Measurements from ENCODE around the gene SLC22A14.
"Not testable (repeated sequence)": the region's sequence is repeated elsewhere in the genome, so short reads cannot be mapped to it uniquely, and the experiment has no call there.

SLC22A14 gene

GRCh38 chr3:38271553-38271952 lies 10.5 kb upstream of the SLC22A14 start:
- DNase-seq (ENCODE audit: low spot score), result no peak

GRCh38 chr3:38274864-38275649 lies 7.0 kb upstream of the SLC22A14 start:
- DNase-seq (ENCODE audit: low spot score), result no peak

- no peak for DNase-seq (ENCODE audit: low spot score)
These were observed 6.4 kb upstream of the SLC22A14 start for GRCh38 chr3:38275658-38276057.

GRCh38 chr3:38276081-38276916 lies 5.8 kb upstream of the SLC22A14 start:
- no peak for DNase-seq (ENCODE audit: low spot score)

- DNase-seq (ENCODE audit: low spot score), result no peak
These were observed 5.0 kb upstream of the SLC22A14 start for GRCh38 chr3:38276917-38277630.

- DNase-seq (ENCODE audit: low spot score), result no peak
These were observed 3.3 kb upstream of the SLC22A14 start for GRCh38 chr3:38278841-38279240.

GRCh38 chr3:38283810-38284755 lies 2.0 kb downstream of the SLC22A14 start:
- DNase-seq (ENCODE audit: low spot score), result no peak

- no peak for DNase-seq (ENCODE audit: low spot score)
These were observed 2.7 kb downstream of the SLC22A14 start for GRCh38 chr3:38284756-38285150.

GRCh38 chr3:38289286-38290217 lies 7.5 kb downstream of the SLC22A14 start:
- DNase-seq (ENCODE audit: low spot score), result not testable (repeated sequence)

GRCh38 chr3:38297053-38297452 lies 15.0 kb downstream of the SLC22A14 start:
- not testable (repeated sequence) for DNase-seq (ENCODE audit: low spot score)

- no peak for DNase-seq (ENCODE audit: low spot score)
These were observed 15.4 kb downstream of the SLC22A14 start for GRCh38 chr3:38297537-38297936.

GRCh38 chr3:38297947-38298711 lies 16.0 kb downstream of the SLC22A14 start:
- DNase-seq (ENCODE audit: low spot score), result no peak

- DNase-seq (ENCODE audit: low spot score), result no peak
These were observed 24.8 kb downstream of the SLC22A14 start for GRCh38 chr3:38306941-38307340.

- no peak for DNase-seq (ENCODE audit: low spot score)
These were observed 25.5 kb downstream of the SLC22A14 start for GRCh38 chr3:38307599-38307998.

- no peak for DNase-seq (ENCODE audit: low spot score)
These were observed 26.4 kb downstream of the SLC22A14 start for GRCh38 chr3:38308456-38308855.

GRCh38 chr3:38311476-38311875 lies 29.4 kb downstream of the SLC22A14 start:
- no peak for DNase-seq (ENCODE audit: low spot score)

- no peak for DNase-seq (ENCODE audit: low spot score)
These were observed 29.8 kb downstream of the SLC22A14 start for GRCh38 chr3:38311941-38312340.

GRCh38 chr3:38312356-38312755 lies 30.3 kb downstream of the SLC22A14 start:
- no peak for DNase-seq (ENCODE audit: low spot score)

- DNase-seq (ENCODE audit: low spot score), result no peak
These were observed 31.2 kb downstream of the SLC22A14 start for GRCh38 chr3:38313263-38313662.

GRCh38 chr3:38313695-38314094 lies 31.6 kb downstream of the SLC22A14 start:
- DNase-seq (ENCODE audit: low spot score), result no peak
